Measurements from ENCODE around the gene PRDM15. TPM values are rescaled to one million over a fixed set of nuclear protein-coding genes. Genes with fewer than 3 reads are reported as not detected.

Gene PRDM15, protein sequence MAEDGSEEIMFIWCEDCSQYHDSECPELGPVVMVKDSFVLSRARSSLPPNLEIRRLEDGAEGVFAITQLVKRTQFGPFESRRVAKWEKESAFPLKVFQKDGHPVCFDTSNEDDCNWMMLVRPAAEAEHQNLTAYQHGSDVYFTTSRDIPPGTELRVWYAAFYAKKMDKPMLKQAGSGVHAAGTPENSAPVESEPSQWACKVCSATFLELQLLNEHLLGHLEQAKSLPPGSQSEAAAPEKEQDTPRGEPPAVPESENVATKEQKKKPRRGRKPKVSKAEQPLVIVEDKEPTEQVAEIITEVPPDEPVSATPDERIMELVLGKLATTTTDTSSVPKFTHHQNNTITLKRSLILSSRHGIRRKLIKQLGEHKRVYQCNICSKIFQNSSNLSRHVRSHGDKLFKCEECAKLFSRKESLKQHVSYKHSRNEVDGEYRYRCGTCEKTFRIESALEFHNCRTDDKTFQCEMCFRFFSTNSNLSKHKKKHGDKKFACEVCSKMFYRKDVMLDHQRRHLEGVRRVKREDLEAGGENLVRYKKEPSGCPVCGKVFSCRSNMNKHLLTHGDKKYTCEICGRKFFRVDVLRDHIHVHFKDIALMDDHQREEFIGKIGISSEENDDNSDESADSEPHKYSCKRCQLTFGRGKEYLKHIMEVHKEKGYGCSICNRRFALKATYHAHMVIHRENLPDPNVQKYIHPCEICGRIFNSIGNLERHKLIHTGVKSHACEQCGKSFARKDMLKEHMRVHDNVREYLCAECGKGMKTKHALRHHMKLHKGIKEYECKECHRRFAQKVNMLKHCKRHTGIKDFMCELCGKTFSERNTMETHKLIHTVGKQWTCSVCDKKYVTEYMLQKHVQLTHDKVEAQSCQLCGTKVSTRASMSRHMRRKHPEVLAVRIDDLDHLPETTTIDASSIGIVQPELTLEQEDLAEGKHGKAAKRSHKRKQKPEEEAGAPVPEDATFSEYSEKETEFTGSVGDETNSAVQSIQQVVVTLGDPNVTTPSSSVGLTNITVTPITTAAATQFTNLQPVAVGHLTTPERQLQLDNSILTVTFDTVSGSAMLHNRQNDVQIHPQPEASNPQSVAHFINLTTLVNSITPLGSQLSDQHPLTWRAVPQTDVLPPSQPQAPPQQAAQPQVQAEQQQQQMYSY
- 1 to 10 TPM; 7.0 to 8.1 TPM for total RNA-seq

- H3K4me3 Mint-ChIP-seq = peak within 1 kb of the TSS; percentile 86
- CTCF ChIA-PET = interaction anchor here (0.6 to 2.2 kb wide), 5 partner anchors 8 to 238 kb away, joined by 3 to 7 read pairs (median 3); no protein-coding TSS in a partner anchor
- POLR2A ChIA-PET = interaction anchor here (0.6 to 3.1 kb wide), 10 partner anchors 10 to 455 kb away, joined by 3 to 27 read pairs (median 10); partner anchors contain the start of gene ZBTB21
- no peaks in the 10 kb centered on the region for H3K9me3 Mint-ChIP-seq
- DNase-seq = peak; percentile 83
- H3K4me1 Mint-ChIP-seq = peaks cover 25% of the 10 kb centered on the region
- no peaks in the 10 kb centered on the region for H3K36me3 Mint-ChIP-seq (ENCODE audit: low read depth)
- no peaks in the 10 kb centered on the region for H3K27me3 Mint-ChIP-seq
- H3K27ac Mint-ChIP-seq = peak within 1 kb of the TSS; percentile 86
Observed at GRCh38 chr21:41879190-41879998, at the start of gene PRDM15. Gene PRDM15, minus strand, starts transcription at chr21:41879344. Its CDS starts 18,981 bp downstream, at chr21:41860363.

GRCh38 chr21:41928621-41929220, 49.6 kb upstream of the PRDM15 start:
- no peaks in the 10 kb centered on the region for H3K9me3 Mint-ChIP-seq
- no peak overlapping the region for H3K4me3 Mint-ChIP-seq
- DNase-seq = no peak
- ChIA-PET POLR2A (interaction anchor here (3.2 kb wide), 1 partner anchor 51 kb away, joined by 16 read pairs; no protein-coding TSS in a partner anchor), CTCF (interaction anchor here (0.6 kb wide), 1 partner anchor 1001 kb away, joined by 3 read pairs; no protein-coding TSS in a partner anchor)
- peaks cover 39% of the 10 kb centered on the region for H3K4me1 Mint-ChIP-seq
- H3K27ac Mint-ChIP-seq = no peak overlapping the region
- H3K27me3 Mint-ChIP-seq = peaks cover 4% of the 10 kb centered on the region
- H3K36me3 Mint-ChIP-seq (ENCODE audit: low read depth) = no peaks in the 10 kb centered on the region

GRCh38 chr21:41927727-41928409, 48.7 kb upstream of the PRDM15 start:
- ChIA-PET POLR2A (interaction anchor here (1.2 to 3.2 kb wide), 2 partner anchors 50 to 135 kb away, joined by 5 to 16 read pairs; no protein-coding TSS in a partner anchor), CTCF (interaction anchor here (0.6 to 1.2 kb wide), 3 partner anchors 32 to 190 kb away, joined by 3 to 6 read pairs (median 4); no protein-coding TSS in a partner anchor)
- Mint-ChIP-seq H3K27ac (no peak overlapping the region), H3K4me1 (peaks cover 47% of the 10 kb centered on the region), H3K9me3 (no peaks in the 10 kb centered on the region), H3K36me3 (ENCODE audit: low read depth) (no peaks in the 10 kb centered on the region), H3K4me3 (no peak overlapping the region), H3K27me3 (no peaks in the 10 kb centered on the region)
- no peak for DNase-seq

- no peak for DNase-seq
Observed at GRCh38 chr21:41926807-41927171, 47.6 kb upstream of the PRDM15 start.

DNA sequence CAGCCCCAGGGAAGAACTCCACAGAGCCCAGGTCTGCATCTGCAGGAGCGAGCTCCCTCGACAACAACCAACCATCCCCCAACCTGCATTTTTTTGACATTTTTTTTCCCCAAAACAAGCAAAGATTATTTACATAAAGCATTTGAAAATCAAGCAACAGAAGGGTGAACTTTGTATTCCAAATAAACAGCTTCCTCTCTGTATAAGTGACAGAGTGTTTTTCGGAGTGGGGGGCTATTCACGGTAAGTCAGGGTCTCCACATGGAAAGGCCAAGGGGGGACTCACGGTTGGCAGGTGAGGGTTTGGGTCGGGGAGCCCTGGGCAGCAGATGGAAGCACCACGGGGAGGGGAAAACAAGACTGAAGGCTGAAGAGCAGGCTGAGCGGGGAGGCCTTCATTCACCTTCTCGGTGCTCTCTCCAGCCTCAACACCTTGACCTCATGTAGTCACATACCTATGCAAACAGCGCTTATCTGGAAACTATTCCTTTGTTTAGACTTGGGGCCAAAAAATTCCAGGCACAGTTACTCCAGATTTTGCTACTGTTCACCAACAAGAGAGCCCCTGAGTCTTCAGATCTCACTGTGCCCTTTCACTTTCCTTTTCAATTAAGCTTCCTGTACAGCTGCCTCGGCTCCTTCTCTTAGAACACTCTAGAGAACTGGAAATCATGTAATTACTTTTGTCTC, 47.1 kb upstream of the PRDM15 start:
- Mint-ChIP-seq H3K4me1 (peaks cover 52% of the 10 kb centered on the region), H3K4me3 (peak overlapping the region; percentile 87), H3K36me3 (ENCODE audit: low read depth) (no peaks in the 10 kb centered on the region), H3K27me3 (no peaks in the 10 kb centered on the region), H3K9me3 (no peaks in the 10 kb centered on the region), H3K27ac (peak overlapping the region; percentile 86)
- POLR2A ChIA-PET = interaction anchor here (0.8 to 4.1 kb wide), 12 partner anchors 27 to 563 kb away, joined by 3 to 27 read pairs (median 4); partner anchors contain the start of genes PRDM15 and ZBTB21
- CTCF ChIA-PET = interaction anchor here (0.6 to 2.0 kb wide), 6 partner anchors 17 to 191 kb away, joined by 3 to 9 read pairs (median 4); no protein-coding TSS in a partner anchor
- peak; percentile 39 for DNase-seq

More at GRCh38 chr21:41926807-41927171, 47.6 kb upstream of the PRDM15 start:
- ChIA-PET POLR2A (interaction anchor here (0.9 to 4.1 kb wide), 9 partner anchors 27 to 308 kb away, joined by 3 to 27 read pairs (median 5); partner anchors contain the start of gene PRDM15), CTCF (interaction anchor here (0.9 to 2.0 kb wide), 5 partner anchors 17 to 191 kb away, joined by 3 to 9 read pairs (median 3); no protein-coding TSS in a partner anchor)
- Mint-ChIP-seq H3K9me3 (no peaks in the 10 kb centered on the region), H3K4me1 (peaks cover 49% of the 10 kb centered on the region), H3K4me3 (peak overlapping the region; percentile 87), H3K36me3 (ENCODE audit: low read depth) (no peaks in the 10 kb centered on the region), H3K27me3 (no peaks in the 10 kb centered on the region), H3K27ac (peak overlapping the region; percentile 86)

- Mint-ChIP-seq H3K27ac (peak overlapping the region; percentile 86), H3K9me3 (no peaks in the 10 kb centered on the region)
Observed at GRCh38 chr21:41925767-41926116, 46.6 kb upstream of the PRDM15 start.

DNA sequence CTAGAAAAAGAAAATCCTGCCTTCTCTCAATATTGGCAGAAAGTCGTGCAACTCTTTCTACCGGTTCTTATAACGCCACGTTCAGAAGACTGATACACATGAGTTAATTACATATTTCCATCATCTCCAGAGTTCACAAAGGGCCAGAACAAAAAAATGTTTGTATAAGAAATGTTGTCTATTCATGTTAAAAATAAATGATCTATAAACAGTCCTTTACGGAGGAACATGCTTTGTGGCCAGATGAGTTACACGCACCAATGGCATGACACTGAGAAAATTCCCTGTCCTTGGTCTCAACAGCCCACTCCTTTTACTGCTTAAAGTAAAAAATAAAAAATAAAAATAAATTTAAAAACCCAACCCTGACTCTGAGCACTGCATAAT, 45.2 kb upstream of the PRDM15 start:
- ChIA-PET CTCF (no interaction called here), POLR2A (interaction anchor here (1.4 to 4.1 kb wide), 2 partner anchors 45 to 139 kb away, joined by 3 to 27 read pairs; partner anchors contain the start of gene PRDM15)
- Mint-ChIP-seq H3K4me1 (peaks cover 52% of the 10 kb centered on the region), H3K4me3 (no peak overlapping the region), H3K27ac (no peak overlapping the region), H3K27me3 (no peaks in the 10 kb centered on the region), H3K36me3 (ENCODE audit: low read depth) (no peaks in the 10 kb centered on the region), H3K9me3 (no peaks in the 10 kb centered on the region)
- DNase-seq = no peak

More at GRCh38 chr21:41925767-41926116, 46.6 kb upstream of the PRDM15 start:
- CTCF ChIA-PET = interaction anchor here (0.6 to 2.0 kb wide), 3 partner anchors 48 to 182 kb away, joined by 3 to 9 read pairs (median 4); no protein-coding TSS in a partner anchor
- peak overlapping the region; percentile 87 for H3K4me3 Mint-ChIP-seq
- POLR2A ChIA-PET = interaction anchor here (0.6 to 4.1 kb wide), 11 partner anchors 26 to 563 kb away, joined by 3 to 27 read pairs (median 4); partner anchors contain the start of genes PRDM15 and ZBTB21
- peaks cover 52% of the 10 kb centered on the region for H3K4me1 Mint-ChIP-seq
- no peaks in the 10 kb centered on the region for H3K27me3 Mint-ChIP-seq
- DNase-seq = no peak
- H3K36me3 Mint-ChIP-seq (ENCODE audit: low read depth) = no peaks in the 10 kb centered on the region

GRCh38 chr21:41923631-41924367, 44.7 kb upstream of the PRDM15 start:
- POLR2A ChIA-PET = interaction anchor here (4.1 kb wide), 1 partner anchor 44 kb away, joined by 27 read pairs; the partner anchor contains the start of gene PRDM15

GRCh38 chr21:41923186-41923585, 44.0 kb upstream of the PRDM15 start:
- ChIA-PET CTCF (interaction anchor here (0.6 kb wide), 1 partner anchor 334 kb away, joined by 3 read pairs; no protein-coding TSS in a partner anchor), POLR2A (interaction anchor here (4.1 kb wide), 1 partner anchor 43 kb away, joined by 27 read pairs; the partner anchor contains the start of gene PRDM15)
- H3K27ac Mint-ChIP-seq = no peak overlapping the region
- H3K4me3 Mint-ChIP-seq = no peak overlapping the region
- no peaks in the 10 kb centered on the region for H3K9me3 Mint-ChIP-seq
- DNase-seq = no peak
- H3K4me1 Mint-ChIP-seq = peaks cover 45% of the 10 kb centered on the region
- no peaks in the 10 kb centered on the region for H3K27me3 Mint-ChIP-seq
- no peaks in the 10 kb centered on the region for H3K36me3 Mint-ChIP-seq (ENCODE audit: low read depth)

More at GRCh38 chr21:41923631-41924367, 44.7 kb upstream of the PRDM15 start:
- H3K4me1 Mint-ChIP-seq = peaks cover 49% of the 10 kb centered on the region
- no peaks in the 10 kb centered on the region for H3K27me3 Mint-ChIP-seq
- H3K4me3 Mint-ChIP-seq = no peak overlapping the region
- no peaks in the 10 kb centered on the region for H3K36me3 Mint-ChIP-seq (ENCODE audit: low read depth)
- H3K9me3 Mint-ChIP-seq = no peaks in the 10 kb centered on the region
- CTCF ChIA-PET = no interaction called here
- no peak for DNase-seq
- no peak overlapping the region for H3K27ac Mint-ChIP-seq

GRCh38 chr21:41921021-41921420, 41.9 kb upstream of the PRDM15 start:
- peaks cover 31% of the 10 kb centered on the region for H3K4me1 Mint-ChIP-seq
- CTCF ChIA-PET = no interaction called here
- DNase-seq = no peak
- H3K9me3 Mint-ChIP-seq = no peaks in the 10 kb centered on the region
- H3K36me3 Mint-ChIP-seq (ENCODE audit: low read depth) = no peaks in the 10 kb centered on the region
- H3K4me3 Mint-ChIP-seq = no peak overlapping the region
- no peak overlapping the region for H3K27ac Mint-ChIP-seq
- POLR2A ChIA-PET = no interaction called here
- H3K27me3 Mint-ChIP-seq = no peaks in the 10 kb centered on the region

Data from activated CD4-positive, alpha-beta memory T cell treated with anti-CD3 and anti-CD28 coated beads, Interleukin-2, amount 10 ng/mL, durations not matched to agents 7 days and 5 days (primary cell).